GM21619 (cell line): Measurements from ENCODE around the gene MT1F.
"Not testable (repeated sequence)": the region's sequence is repeated elsewhere in the genome, so short reads cannot be mapped to it uniquely, and the experiment has no call there.

Experiments
- ATAC-seq: cut with Tn5 transposase; IDR thresholded peaks from one replicate; pipeline ENCODE4 v1.9.1; 2021; ENCODE audit not compliant: unreplicated experiment

The MT1F gene

DNA sequence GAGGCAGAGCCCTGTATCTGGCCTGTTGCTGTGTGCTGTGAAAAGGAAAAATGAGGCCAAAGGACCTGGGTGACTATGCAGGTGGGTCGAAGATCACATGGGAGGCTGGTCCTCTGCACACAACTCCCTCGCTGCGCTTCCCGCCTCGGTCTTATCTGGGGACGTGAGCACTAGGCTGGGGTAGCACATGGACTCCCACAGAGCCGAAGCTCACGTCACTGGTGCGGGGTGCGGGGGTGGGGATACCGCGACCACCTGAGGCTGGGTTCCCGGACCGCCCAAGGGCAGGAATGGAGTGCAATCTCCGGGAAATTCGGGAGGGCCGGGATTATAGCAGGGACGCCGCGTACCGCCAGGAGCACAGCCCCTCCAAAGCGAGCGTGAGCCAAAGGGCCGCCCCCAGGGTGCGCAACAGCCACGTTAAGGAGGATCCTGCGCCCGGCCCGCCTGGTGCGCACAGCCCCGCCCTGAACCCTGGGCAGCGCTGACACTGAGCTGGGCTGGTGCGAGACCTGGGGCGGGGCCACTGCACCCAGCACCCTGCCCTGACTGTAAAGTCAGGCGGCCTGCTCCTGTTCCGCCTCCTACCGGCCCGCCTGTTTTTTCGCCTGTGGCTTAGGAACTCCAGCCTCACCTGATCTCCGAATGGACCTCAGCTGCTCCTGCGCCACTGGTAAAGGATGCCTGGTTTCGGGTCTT is 14.5 kb upstream of the MT1F start:
- ATAC-seq: peak; percentile 66

- ATAC-seq: no peak
Observed at GRCh38 chr16:56643833-56644232, 13.9 kb upstream of the MT1F start.

- no peak for ATAC-seq
Observed at GRCh38 chr16:56645311-56645710, 12.4 kb upstream of the MT1F start.

GRCh38 chr16:56645838-56646237 is 11.9 kb upstream of the MT1F start:
- no peak for ATAC-seq

DNA sequence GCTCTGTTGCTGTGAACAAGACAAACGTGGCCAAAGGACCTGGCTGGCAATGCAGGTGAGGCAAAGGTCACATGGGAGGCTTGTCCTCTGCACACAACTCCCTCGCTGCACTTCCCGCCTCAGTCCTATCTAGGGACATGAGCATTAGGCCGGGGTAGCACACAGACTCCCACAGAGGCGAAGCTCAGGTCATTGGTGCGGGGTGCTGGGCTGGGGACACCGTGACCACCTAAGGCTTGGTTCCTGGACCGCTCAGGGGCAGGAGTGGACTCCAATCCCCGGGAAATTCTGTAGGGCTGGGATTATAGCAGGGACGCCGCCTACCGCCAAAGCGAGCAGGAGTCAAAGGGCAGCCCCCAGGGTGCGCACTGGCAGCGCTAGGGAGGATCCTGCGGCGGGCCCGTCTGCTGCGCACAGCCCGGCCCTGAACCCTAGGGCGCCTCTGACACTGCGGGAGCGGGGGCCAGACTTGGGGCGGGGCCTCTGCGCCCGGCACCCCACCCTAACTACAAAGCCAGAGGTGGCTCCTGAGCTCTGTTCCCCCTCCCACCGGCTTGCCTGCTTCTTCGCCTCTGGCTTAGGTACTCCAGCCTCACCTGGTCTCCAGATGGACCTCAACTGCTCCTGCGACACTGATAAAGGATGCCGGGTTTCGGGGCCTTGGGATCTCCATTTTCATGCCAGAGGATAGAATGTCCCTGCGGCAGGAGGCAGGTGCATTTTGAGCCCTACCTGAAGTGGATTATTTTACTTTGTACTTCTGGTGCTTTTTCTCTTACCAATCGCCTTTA is 9.9 kb upstream of the MT1F start:
- no peak for ATAC-seq

DNA sequence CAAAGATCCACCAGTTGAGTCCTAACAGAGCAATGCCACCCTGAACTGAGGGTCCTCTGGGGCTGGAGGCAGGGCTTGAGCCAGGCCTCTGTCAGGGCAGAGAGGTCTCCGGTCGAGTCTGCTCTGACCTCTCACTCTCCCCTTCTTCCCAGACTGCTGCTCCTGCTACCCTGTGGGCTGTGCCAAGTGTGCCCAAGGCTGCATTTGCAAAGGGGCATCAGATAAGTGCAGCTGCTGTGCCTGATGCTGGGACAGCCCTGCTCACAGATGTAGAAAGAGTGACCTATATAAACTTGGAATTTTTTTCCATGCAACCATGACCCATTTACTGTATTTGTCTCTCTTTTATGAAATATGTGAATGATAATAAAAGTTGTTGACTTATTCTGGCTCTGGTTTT is 8.5 kb upstream of the MT1F start:
- ATAC-seq: no peak

DNA sequence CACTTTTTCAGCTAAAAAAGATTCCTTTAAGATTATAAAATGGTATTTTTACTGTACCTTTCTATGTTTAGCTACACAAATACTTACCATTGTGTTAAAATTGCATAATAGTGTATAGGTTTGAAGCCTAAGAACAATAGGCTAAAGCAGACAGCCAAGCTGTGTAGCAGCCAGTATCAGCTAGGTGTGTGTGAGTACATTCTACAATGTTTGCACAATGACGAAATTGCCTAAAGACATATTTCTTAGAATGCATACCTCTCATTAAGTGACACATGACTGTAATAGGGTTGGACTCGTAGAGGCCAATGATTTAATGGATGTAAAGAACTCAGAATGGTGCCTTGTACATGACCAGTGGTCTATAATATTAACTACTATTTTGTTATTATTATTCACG is 7.9 kb upstream of the MT1F start:
- no peak for ATAC-seq

DNA sequence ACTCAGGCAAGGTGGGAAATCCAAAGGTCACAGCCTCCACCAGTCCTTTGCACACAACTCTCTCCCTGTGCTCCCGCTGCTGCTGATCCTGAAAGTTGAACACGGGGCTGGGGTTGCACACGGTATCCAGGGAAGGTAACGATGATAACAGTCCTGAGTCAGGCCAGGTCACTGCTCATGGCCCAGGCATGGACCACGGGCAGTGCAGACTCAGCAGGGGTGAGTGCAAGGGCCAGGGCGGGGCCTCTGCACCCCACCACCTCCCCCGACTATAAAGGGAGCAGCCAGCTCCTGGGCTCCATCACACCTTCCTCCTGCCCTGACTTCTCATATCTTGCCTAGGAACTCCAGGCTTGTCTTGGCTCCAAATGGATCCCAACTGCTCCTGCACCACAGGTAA is 6.2 kb upstream of the MT1F start, which contains the start of gene MT1B:
Gene MT1B (plus strand): TSS at position 301 of the 400 bp plus-strand sequence. CDS start 68 bp downstream, at position 369.
- no peak for ATAC-seq

GRCh38 chr16:56652600-56652999 is 5.2 kb upstream of the MT1F start:
- ATAC-seq: no peak

- no peak for ATAC-seq
Observed at GRCh38 chr16:56653218-56653617, 4.5 kb upstream of the MT1F start.

DNA sequence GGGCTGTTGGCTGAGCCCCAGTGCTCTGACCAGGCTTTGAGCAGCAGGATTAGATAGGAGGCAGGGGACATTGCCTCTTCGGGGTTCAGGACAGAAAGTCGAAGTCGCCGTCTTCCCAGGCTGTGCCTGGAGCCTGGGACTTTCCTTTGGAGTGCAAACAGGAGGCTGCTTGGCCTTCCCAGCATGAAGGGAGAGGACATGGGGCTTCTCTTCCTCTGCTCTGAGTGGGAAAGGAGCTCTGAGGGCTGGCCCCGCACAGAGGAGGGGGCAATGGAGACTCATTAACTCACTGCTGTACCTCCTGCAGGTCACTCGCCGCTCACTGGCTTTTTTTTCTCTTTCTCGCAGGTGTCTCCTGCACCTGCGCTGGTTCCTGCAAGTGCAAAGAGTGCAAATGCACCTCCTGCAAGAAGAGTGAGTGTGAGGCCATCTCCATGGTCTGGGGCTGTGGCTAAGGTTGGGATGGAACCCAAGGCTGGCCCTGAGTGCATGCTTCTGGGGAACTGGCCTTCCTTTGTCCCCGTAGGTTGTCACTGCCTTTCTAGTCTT is 642 bp downstream of the MT1F start:
- no peak for ATAC-seq

- ATAC-seq: no peak
Observed at GRCh38 chr16:56662357-56663354, 4.9 kb downstream of the MT1F start.

- no peak for ATAC-seq
Observed at GRCh38 chr16:56664506-56664905, 6.7 kb downstream of the MT1F start.

DNA sequence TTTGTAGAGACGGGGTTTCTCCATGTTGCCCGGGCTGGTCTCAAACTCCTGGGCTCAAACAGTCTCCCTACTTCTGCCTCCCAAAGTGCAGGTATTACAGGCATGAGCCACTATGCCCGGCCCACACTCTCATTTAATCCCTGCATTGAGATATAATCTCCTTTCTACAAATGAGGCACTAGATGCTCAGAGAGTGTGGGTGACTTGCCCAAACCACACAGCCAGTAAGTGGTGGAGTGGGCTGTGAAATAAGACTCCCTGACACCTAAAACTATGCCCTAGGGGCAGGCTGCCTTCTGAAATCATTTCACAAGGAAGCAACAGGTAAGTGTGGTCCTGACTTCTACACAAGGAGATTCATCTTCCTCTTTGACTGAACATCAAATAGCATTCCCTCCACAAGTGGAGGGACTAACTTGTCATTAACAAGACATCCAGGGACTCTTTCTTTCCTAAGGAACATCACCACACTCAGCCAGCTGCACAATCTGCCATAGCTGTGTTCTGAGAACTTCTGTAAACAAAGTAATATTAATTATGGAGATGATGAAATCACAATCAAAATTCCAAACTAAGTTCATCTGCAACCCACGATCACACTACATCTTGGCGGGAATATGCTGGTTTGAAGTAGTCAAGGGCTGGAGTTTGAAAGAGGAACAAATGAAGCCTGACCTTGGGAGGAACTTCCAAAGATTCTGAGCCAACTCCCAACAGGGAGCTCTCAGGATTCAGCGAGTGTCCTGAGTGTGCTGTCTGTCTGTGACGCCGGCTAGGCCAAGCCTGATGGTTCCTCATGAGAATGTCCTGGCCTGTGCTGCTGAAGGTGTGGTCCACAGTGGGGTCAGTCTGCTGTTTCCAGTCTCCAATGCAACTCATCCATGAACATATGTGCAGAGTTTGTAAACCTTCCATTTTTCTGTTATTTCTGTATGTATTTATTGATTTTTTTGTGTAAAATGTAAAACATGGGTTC is 7.8 kb downstream of the MT1F start:
- ATAC-seq: not testable (repeated sequence)

GRCh38 chr16:56667581-56668571 is 10.1 kb downstream of the MT1F start, which contains the start of gene MT1G:
MT1G (minus strand) TSS chr16:56668065; CDS start chr16:56667993, 72 bp downstream.
- no peak for ATAC-seq

DNA sequence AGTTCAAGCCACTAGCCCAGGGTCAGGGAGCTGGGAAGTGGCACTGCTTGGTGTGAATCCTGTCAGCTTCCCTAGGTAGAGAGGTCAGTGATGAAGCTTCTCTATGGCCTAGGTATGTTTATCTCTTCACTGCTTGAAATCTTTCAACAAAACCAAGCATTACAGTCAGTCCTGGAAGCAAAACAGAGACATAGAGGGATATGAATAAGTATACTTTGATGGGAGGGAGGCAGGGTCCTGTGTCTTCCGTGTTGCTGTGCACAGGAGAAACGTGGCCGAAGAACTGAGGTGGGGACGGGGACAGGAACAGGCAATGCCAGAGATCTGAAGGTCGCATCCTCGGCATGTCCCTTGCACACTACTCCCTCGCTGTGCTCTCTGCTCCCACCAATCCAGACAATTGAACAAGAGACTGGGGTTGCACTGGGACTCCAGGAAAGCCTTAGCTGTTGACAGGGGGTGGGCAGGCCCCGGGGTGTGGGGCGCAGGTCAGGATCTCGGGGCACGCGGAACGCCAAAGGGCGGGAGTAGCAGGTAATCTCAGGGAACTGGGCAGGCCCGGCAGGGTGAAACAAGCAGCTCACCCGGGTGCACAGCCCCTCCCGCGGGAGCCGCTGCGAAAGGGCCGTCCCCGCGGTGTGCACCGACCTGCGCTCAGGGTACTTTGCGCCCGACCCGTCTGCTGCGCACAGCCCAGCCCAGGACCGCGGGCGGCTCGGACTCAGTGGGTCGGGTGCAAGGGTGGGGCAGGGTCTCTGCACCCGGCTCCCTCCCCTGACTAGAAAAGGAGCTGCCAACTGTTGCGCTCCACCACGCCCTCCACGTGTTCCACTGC is 11.5 kb downstream of the MT1F start, which contains the start of gene MT1H:
Gene MT1H (plus strand): TSS at position 810 of the 835 bp plus-strand sequence. CDS start 71 bp downstream, outside the sequence.
- no peak for ATAC-seq
